GM12892 (cell line): ENCODE data around the gene GAD2.

Source experiments
- POLR2AphosphoS5 ChIP-seq: IDR thresholded peaks from 2 replicates; pipeline ENCODE4 v1.6.1; 2011; ENCODE audit warnings: low read depth, low read length, control low read depth
- TAF1 ChIP-seq: IDR thresholded peaks from 2 replicates; pipeline ENCODE4 v1.6.1; 2011; ENCODE audit warnings: low read depth, mild to moderate bottlenecking, control low read depth, low read length, borderline replicate concordance

DNA sequence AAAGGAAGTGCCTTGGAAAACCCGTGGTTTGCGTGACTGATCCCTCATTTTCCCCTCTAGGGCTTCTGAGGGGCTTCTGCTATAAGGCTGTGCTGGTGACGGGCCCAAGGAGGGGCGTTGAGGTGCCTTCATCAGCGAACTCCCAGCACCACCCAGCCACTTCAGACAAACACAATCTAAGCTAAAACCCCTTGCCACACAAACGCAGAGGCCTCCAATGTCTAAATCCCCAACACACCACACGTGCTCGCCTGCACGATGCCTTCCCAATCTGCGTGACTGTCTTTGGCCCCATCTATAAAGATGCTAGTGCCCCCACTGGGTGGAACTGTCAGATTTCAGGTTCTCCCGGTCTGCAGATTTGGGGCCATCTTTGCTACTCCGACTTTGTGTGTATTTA lies 4.1 kb upstream of the GAD2 start:
- no peak for TF ChIP-seq POLR2AphosphoS5
- no peak for TF ChIP-seq TAF1
